ENCODE measurements around the gene KCNA3.

- TF ChIP-seq BMI1 (IDR thresholded peaks at IDR 0.05; ENCODE audit: low read length) (no peak), FUS (optimal IDR thresholded peaks at IDR 0.05; ENCODE audit: low read depth, low read length) (no peak), JUND (IDR thresholded peaks at IDR 0.05; ENCODE audit: borderline replicate concordance, low read depth, low read length) (no peak), JUND (tag; IDR thresholded peaks at IDR 0.05; ENCODE audit: borderline replicate concordance, low read depth, low read length) (no peak), HBP1 (CRISPR knock-in tag; IDR thresholded peaks at IDR 0.05) (no peak), CTCF (IDR thresholded peaks at IDR 0.05 in 2 of 3, conservative IDR thresholded peaks at IDR 0.05 in 1 of 3; ENCODE audit: insufficient read depth in 2 of 3, low read depth in 1 of 3, low read length in 3 of 3) (no peak), RNF219 (CRISPR knock-in tag; IDR thresholded peaks at IDR 0.05) (no peak), GABPA (tag; conservative IDR thresholded peaks at IDR 0.05; ENCODE audit: low read depth) (no peak), CLOCK (CRISPR knock-in tag; IDR thresholded peaks at IDR 0.05; ENCODE audit: borderline replicate concordance) (no peak), ZNF592 (IDR thresholded peaks at IDR 0.05) (no peak), MEF2A (IDR thresholded peaks at IDR 0.05; ENCODE audit: control insufficient read depth, low read depth, low read length) (no peak), PTRF (tag; IDR thresholded peaks at IDR 0.05) (no peak), HDAC2 (IDR thresholded peaks at IDR 0.05) (no peak)
Measured at GRCh38 chr1:110697606-110698005, 22.9 kb upstream of the KCNA3 start.
